ENCODE measurements around the gene PSG7.
"Not testable (repeated sequence)": the region's sequence is repeated elsewhere in the genome, so short reads cannot be mapped to it uniquely, and the experiment has no call there.

The PSG7 gene

GRCh38 chr19:42923106-42923505, 13.9 kb downstream of the PSG7 start:
- DNase-seq, result peak; percentile 59
- peak; percentile 80 for TF ChIP-seq CTCF (IDR thresholded peaks at IDR 0.05; ENCODE audit: low read depth, low read length, missing control alignments)
- H3K4me3 ChIP-seq (ENCODE audit: low read depth, low read length); in situ Hi-C loops (cut with HindIII; ENCODE audit: low pct_ligation_motif_present, low sequenced_read_pairs); H3K27me3 ChIP-seq (replicated peaks); H3K36me3 ChIP-seq (replicated peaks); H3K27ac ChIP-seq: not testable (repeated sequence)

GRCh38 chr19:42920971-42921370, 16.0 kb downstream of the PSG7 start:
- H3K27me3 ChIP-seq (replicated peaks); H3K27ac ChIP-seq; DNase-seq; in situ Hi-C loops (cut with HindIII; ENCODE audit: low pct_ligation_motif_present, low sequenced_read_pairs); H3K36me3 ChIP-seq (replicated peaks); H3K4me3 ChIP-seq (ENCODE audit: low read depth, low read length): not testable (repeated sequence)

- Histone ChIP-seq H3K4me3 (ENCODE audit: low read depth, low read length) (no peak overlapping the region), H3K27ac (no peak overlapping the region), H3K27me3 (replicated peaks) (no peaks in the 10 kb centered on the region), H3K36me3 (replicated peaks) (no peaks in the 10 kb centered on the region)
- in situ Hi-C loops (cut with HindIII; ENCODE audit: low pct_ligation_motif_present, low sequenced_read_pairs), result no loop called here
- TF ChIP-seq CTCF (IDR thresholded peaks at IDR 0.05; ENCODE audit: low read depth, low read length, missing control alignments), result no peak
- DNase-seq, result no peak
Measured at GRCh38 chr19:42919757-42920079, 17.3 kb downstream of the PSG7 start.

GRCh38 chr19:42919070-42919756, 17.8 kb downstream of the PSG7 start:
- DNase-seq; H3K27me3 ChIP-seq (replicated peaks); H3K27ac ChIP-seq; H3K36me3 ChIP-seq (replicated peaks); in situ Hi-C loops (cut with HindIII; ENCODE audit: low pct_ligation_motif_present, low sequenced_read_pairs); H3K4me3 ChIP-seq (ENCODE audit: low read depth, low read length): not testable (repeated sequence)
- peak; percentile 58 for TF ChIP-seq CTCF (IDR thresholded peaks at IDR 0.05; ENCODE audit: low read depth, low read length, missing control alignments)

GRCh38 chr19:42918377-42919069, 18.5 kb downstream of the PSG7 start:
- H3K27me3 ChIP-seq (replicated peaks); H3K4me3 ChIP-seq (ENCODE audit: low read depth, low read length); DNase-seq; H3K27ac ChIP-seq; in situ Hi-C loops (cut with HindIII; ENCODE audit: low pct_ligation_motif_present, low sequenced_read_pairs); H3K36me3 ChIP-seq (replicated peaks): not testable (repeated sequence)

GRCh38 chr19:42917634-42918033, 19.4 kb downstream of the PSG7 start, which contains the start of gene PSG6:
TSS of gene PSG6 (minus strand) at chr19:42917894. CDS start at chr19:42917792, 102 bp downstream.
- H3K27ac ChIP-seq; H3K36me3 ChIP-seq (replicated peaks); DNase-seq; H3K27me3 ChIP-seq (replicated peaks); H3K4me3 ChIP-seq (ENCODE audit: low read depth, low read length); in situ Hi-C loops (cut with HindIII; ENCODE audit: low pct_ligation_motif_present, low sequenced_read_pairs): not testable (repeated sequence)

GRCh38 chr19:42916931-42917330, 20.1 kb downstream of the PSG7 start:
- H3K27me3 ChIP-seq (replicated peaks); DNase-seq; H3K36me3 ChIP-seq (replicated peaks); H3K27ac ChIP-seq; H3K4me3 ChIP-seq (ENCODE audit: low read depth, low read length); in situ Hi-C loops (cut with HindIII; ENCODE audit: low pct_ligation_motif_present, low sequenced_read_pairs): not testable (repeated sequence)

GRCh38 chr19:42913516-42913915, 23.5 kb downstream of the PSG7 start:
- H3K27ac ChIP-seq; H3K36me3 ChIP-seq (replicated peaks); H3K27me3 ChIP-seq (replicated peaks); in situ Hi-C loops (cut with HindIII; ENCODE audit: low pct_ligation_motif_present, low sequenced_read_pairs); DNase-seq; H3K4me3 ChIP-seq (ENCODE audit: low read depth, low read length): not testable (repeated sequence)

GRCh38 chr19:42912941-42913340, 24.1 kb downstream of the PSG7 start:
- H3K27ac ChIP-seq; in situ Hi-C loops (cut with HindIII; ENCODE audit: low pct_ligation_motif_present, low sequenced_read_pairs); H3K36me3 ChIP-seq (replicated peaks); H3K4me3 ChIP-seq (ENCODE audit: low read depth, low read length); DNase-seq; H3K27me3 ChIP-seq (replicated peaks): not testable (repeated sequence)

GRCh38 chr19:42911731-42912130, 25.3 kb downstream of the PSG7 start:
- H3K4me3 ChIP-seq (ENCODE audit: low read depth, low read length); H3K36me3 ChIP-seq (replicated peaks); H3K27me3 ChIP-seq (replicated peaks); DNase-seq; in situ Hi-C loops (cut with HindIII; ENCODE audit: low pct_ligation_motif_present, low sequenced_read_pairs); H3K27ac ChIP-seq: not testable (repeated sequence)

GRCh38 chr19:42906162-42906561, 30.8 kb downstream of the PSG7 start:
- H3K36me3 ChIP-seq (replicated peaks); H3K27me3 ChIP-seq (replicated peaks); H3K27ac ChIP-seq; in situ Hi-C loops (cut with HindIII; ENCODE audit: low pct_ligation_motif_present, low sequenced_read_pairs); H3K4me3 ChIP-seq (ENCODE audit: low read depth, low read length); DNase-seq: not testable (repeated sequence)
